Lower leg skin (tissue), 3 donors: ENCODE data around the gene ADIPOR1.

Experiments
- POLR2A ChIP-seq, 2 donors: fragments of 450-650 bp; IDR thresholded peaks; one replicate each; pipeline ENCODE4 v1.6.1; 2016 to 2017; ENCODE audit warnings: antibody characterized with exemption in 2 of 2, mild to moderate bottlenecking in 1 of 2, moderate library complexity in 1 of 2
- TF ChIP-seq, protein P1 (sequence below), 3 donors: fragments of 450-650 bp; IDR thresholded peaks; one replicate each; pipeline ENCODE4 v1.5.1; 2016; ENCODE audit warnings: antibody characterized with exemption in 3 of 3, mild to moderate bottlenecking in 3 of 3, moderate library complexity in 2 of 3

DNA sequence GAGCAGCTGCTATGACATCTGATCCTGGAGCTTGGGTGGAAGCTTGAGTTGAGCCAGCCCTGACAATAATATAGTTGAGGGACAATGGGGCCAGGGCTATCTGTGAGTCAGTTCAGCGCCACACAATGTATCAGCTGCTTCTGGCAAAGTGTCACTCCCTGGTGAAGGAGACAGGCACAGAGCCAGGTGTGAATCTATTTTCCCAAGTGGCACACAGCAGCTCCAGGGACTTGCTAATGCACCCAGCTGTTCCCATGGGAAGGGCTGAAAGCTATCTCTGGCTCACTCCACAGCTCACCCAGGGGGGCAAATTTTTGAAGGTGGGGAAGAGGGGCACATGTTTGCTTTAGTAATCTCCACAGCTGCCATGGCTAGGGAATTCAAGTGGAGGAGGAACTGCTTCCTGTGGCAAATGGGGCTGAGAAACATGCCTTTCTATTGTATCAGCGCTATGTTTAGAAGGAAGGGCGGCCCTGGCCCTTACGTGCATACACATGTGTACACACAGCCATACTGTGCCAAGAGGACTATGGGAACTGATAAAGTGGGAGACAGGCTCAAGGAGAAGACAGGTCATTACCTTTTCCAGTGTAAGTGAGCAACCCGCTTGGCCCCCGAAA, 6.8 kb upstream of the ADIPOR1 start:
- TF ChIP-seq, protein P1, sequence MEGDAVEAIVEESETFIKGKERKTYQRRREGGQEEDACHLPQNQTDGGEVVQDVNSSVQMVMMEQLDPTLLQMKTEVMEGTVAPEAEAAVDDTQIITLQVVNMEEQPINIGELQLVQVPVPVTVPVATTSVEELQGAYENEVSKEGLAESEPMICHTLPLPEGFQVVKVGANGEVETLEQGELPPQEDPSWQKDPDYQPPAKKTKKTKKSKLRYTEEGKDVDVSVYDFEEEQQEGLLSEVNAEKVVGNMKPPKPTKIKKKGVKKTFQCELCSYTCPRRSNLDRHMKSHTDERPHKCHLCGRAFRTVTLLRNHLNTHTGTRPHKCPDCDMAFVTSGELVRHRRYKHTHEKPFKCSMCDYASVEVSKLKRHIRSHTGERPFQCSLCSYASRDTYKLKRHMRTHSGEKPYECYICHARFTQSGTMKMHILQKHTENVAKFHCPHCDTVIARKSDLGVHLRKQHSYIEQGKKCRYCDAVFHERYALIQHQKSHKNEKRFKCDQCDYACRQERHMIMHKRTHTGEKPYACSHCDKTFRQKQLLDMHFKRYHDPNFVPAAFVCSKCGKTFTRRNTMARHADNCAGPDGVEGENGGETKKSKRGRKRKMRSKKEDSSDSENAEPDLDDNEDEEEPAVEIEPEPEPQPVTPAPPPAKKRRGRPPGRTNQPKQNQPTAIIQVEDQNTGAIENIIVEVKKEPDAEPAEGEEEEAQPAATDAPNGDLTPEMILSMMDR (IDR thresholded peaks at IDR 0.05): no peak
- no peak for TF ChIP-seq POLR2A (IDR thresholded peaks at IDR 0.05)
